Stimulated activated CD4-positive, alpha-beta T cell treated with anti-CD3 and anti-CD28 coated beads, Interleukin-12 subunit alpha, Interleukin-12 subunit beta, amount 100 ng/mL, for 4 hours (primary cell): ENCODE results near the gene ANKS1A.
"Not testable (repeated sequence)": the region's sequence is repeated elsewhere in the genome, so short reads cannot be mapped to it uniquely, and the experiment has no call there.

Source experiments
- DNase-seq: peaks from one replicate; pipeline ENCODE4 v3.0.0-alpha.2; 2020

Gene ANKS1A

GRCh38 chr6:34961082-34961481, 72.0 kb downstream of the ANKS1A start:
- DNase-seq, result no peak

- DNase-seq, result no peak
These were observed 72.5 kb downstream of the ANKS1A start for GRCh38 chr6:34961574-34961973.

GRCh38 chr6:34964564-34964963, 75.5 kb downstream of the ANKS1A start:
- DNase-seq, result no peak

GRCh38 chr6:34967461-34967860, 78.4 kb downstream of the ANKS1A start:
- DNase-seq, result no peak

GRCh38 chr6:34969662-34970265, 80.7 kb downstream of the ANKS1A start:
- no peak for DNase-seq

GRCh38 chr6:34970488-34970887, 81.4 kb downstream of the ANKS1A start:
- no peak for DNase-seq

- DNase-seq, result no peak
These were observed 81.9 kb downstream of the ANKS1A start for GRCh38 chr6:34970957-34971356.

- no peak for DNase-seq
These were observed 84.6 kb downstream of the ANKS1A start for GRCh38 chr6:34973547-34974248.

GRCh38 chr6:34974249-34974642, 85.2 kb downstream of the ANKS1A start:
- no peak for DNase-seq

GRCh38 chr6:34976239-34976638, 87.2 kb downstream of the ANKS1A start:
- no peak for DNase-seq

GRCh38 chr6:34979218-34979617, 90.2 kb downstream of the ANKS1A start:
- no peak for DNase-seq

- DNase-seq, result no peak
These were observed 90.9 kb downstream of the ANKS1A start for GRCh38 chr6:34979994-34980393.

GRCh38 chr6:34981366-34981765, 92.3 kb downstream of the ANKS1A start:
- no peak for DNase-seq

- DNase-seq, result no peak
These were observed 92.9 kb downstream of the ANKS1A start for GRCh38 chr6:34981951-34982350.

- no peak for DNase-seq
These were observed 93.4 kb downstream of the ANKS1A start for GRCh38 chr6:34982424-34982852.

GRCh38 chr6:34984416-34984815, 95.4 kb downstream of the ANKS1A start:
- DNase-seq, result no peak

GRCh38 chr6:34985236-34985635, 96.2 kb downstream of the ANKS1A start:
- DNase-seq, result no peak

- peak; percentile 47 for DNase-seq
These were observed 97.8 kb downstream of the ANKS1A start for GRCh38 chr6:34986845-34987246.

- no peak for DNase-seq
These were observed 98.5 kb downstream of the ANKS1A start for GRCh38 chr6:34987506-34987905.

- no peak for DNase-seq
These were observed 102.0 kb downstream of the ANKS1A start for GRCh38 chr6:34990971-34991560.

- DNase-seq, result no peak
These were observed 103.3 kb downstream of the ANKS1A start for GRCh38 chr6:34992376-34992775.

- DNase-seq, result no peak
These were observed 104.2 kb downstream of the ANKS1A start for GRCh38 chr6:34993213-34993612.

GRCh38 chr6:34994693-34995092, 105.6 kb downstream of the ANKS1A start:
- no peak for DNase-seq

- not testable (repeated sequence) for DNase-seq
These were observed 109.4 kb downstream of the ANKS1A start for GRCh38 chr6:34998417-34998816.
